HG03378 (cell line): ENCODE data around the gene PCDHGA7.
"Not testable (repeated sequence)": the region's sequence is repeated elsewhere in the genome, so short reads cannot be mapped to it uniquely, and the experiment has no call there.

ENCODE experiments used
- ATAC-seq: cut with Tn5 transposase; IDR thresholded peaks from one replicate; pipeline ENCODE4 v1.9.1; 2021; ENCODE audit warnings: mild to moderate bottlenecking, moderate library complexity; ENCODE audit not compliant: unreplicated experiment

The PCDHGA7 gene

DNA sequence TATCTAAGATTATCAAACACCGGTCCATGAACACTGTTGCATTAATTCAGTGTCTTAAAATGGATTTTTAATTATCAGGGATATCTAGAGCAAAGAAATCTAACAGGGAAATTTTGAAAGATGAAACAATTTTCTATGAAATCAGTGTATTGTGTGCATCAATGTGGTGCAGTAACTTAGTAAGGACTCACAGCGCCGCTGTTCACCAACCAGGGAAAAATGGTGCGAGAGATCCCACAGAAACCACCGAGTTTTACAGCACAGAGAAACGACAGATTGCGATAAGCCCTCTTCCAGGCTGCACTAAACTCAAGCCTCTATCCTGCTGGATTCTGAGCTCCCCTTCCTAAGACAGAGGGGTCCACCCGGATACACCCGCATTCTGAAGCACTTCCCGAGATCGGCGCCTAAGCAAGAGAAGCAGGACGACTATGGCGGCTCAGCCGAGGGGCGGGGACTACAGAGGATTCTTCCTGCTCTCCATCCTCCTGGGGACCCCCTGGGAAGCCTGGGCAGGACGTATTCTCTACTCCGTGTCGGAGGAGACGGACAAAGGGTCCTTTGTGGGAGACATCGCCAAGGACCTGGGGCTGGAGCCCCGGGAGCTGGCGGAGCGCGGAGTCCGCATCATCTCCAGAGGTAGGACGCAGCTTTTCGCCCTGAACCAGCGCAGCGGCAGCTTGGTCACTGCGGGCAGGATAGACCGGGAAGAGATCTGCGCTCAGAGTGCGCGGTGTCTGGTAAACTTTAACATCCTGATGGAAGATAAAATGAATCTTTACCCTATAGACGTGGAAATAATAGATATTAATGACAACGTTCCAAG is at the start of gene PCDHGA7:
Gene PCDHGA7, plus strand, starts transcription at position 274 of the 826 bp plus-strand sequence. Its CDS starts 158 bp downstream, at position 432.
- no peak for ATAC-seq

- no peak for ATAC-seq
These were observed 43.8 kb upstream of the PCDHGA7 start, which contains the start of gene PCDHGA2 for GRCh38 chr5:141338538-141339306. TSS of gene PCDHGA2 (plus strand) at chr5:141338760.

- ATAC-seq, result not testable (repeated sequence)
These were observed 41.7 kb upstream of the PCDHGA7 start for GRCh38 chr5:141340781-141341354.

- no peak for ATAC-seq
These were observed 39.8 kb upstream of the PCDHGA7 start for GRCh38 chr5:141342773-141343172.

- ATAC-seq, result no peak
These were observed 39.1 kb upstream of the PCDHGA7 start, which contains the start of gene PCDHGA3 for GRCh38 chr5:141343242-141343952. TSS of gene PCDHGA3 (plus strand) at chr5:141343829. CDS start at chr5:141344034, 205 bp downstream.

DNA sequence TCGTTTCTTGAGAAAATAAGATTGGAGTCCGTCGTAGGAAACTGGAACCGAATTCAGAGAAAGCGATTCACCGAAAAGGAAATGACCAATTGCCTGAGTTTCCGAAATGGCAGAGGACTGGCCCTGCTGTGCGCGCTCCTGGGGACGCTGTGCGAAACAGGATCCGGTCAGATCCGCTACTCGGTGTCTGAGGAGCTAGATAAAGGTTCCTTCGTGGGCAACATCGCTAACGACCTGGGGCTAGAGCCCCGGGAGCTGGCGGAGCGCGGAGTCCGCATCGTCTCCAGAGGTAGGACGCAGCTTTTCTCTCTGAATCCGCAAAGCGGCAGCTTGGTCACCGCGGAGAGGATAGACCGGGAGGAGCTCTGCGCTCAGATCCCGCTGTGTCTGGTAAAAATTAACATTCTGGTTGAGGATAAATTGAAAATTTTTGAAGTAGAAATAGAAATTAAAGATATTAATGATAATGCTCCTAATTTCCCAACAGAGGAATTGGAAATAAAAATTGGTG is 38.5 kb upstream of the PCDHGA7 start:
- no peak for ATAC-seq

GRCh38 chr5:141345327-141345726 is 37.2 kb upstream of the PCDHGA7 start:
- ATAC-seq, result no peak

- ATAC-seq, result not testable (repeated sequence)
These were observed 36.5 kb upstream of the PCDHGA7 start for GRCh38 chr5:141346017-141346416.

DNA sequence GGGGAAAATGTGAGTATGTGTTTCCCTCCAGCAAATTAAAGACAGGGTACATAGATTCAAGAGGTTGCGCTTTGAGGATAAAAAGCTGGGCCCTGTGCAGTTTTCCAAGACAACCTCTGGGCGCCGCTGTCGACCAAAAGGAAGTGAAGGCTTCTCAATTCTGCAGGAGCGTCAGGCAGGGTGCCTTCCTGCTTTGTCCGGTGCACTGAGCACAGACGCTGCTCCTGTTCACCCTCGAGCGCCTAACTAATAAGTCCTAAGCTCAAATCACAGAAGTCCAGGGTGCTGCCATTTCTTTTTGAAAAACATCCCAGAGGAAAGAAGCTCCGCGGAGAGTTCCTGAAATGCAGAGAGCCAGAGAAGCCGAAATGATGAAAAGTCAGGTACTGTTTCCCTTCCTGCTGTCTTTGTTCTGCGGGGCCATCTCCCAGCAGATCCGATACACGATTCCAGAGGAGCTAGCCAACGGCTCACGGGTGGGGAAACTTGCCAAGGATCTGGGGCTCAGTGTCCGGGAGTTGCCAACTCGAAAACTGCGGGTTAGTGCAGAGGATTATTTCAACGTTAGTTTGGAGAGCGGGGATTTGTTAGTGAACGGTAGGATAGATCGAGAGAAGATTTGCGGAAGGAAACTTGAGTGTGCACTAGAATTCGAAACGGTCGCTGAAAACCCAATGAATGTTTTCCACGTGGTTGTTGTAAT is 32.5 kb upstream of the PCDHGA7 start, which contains the start of gene PCDHGB1:
Gene PCDHGB1, plus strand, starts transcription at position 183 of the 703 bp plus-strand sequence. Its CDS starts 162 bp downstream, at position 345.
- no peak for ATAC-seq

- ATAC-seq, result no peak
These were observed 31.0 kb upstream of the PCDHGA7 start for GRCh38 chr5:141351591-141351990.

GRCh38 chr5:141354900-141355469 is 27.6 kb upstream of the PCDHGA7 start, which contains the start of gene PCDHGA4:
TSS of gene PCDHGA4 (plus strand) at chr5:141355021. CDS start at chr5:141355108, 87 bp downstream.
- ATAC-seq, result no peak

DNA sequence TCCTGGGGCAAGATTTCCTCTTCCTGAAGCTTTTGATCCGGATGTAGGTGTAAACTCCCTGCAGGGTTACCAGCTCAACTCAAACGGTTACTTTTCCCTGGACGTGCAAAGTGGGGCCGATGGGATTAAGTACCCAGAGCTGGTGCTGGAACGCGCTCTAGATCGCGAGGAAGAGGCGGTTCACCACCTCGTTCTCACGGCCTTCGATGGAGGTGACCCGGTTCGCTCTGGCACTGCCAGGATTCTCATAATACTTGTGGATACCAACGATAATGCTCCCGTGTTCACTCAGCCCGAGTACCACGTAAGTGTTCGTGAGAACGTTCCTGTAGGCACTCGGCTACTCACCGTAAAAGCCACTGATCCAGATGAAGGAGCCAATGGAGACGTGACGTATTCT is 26.9 kb upstream of the PCDHGA7 start:
- no peak for ATAC-seq

GRCh38 chr5:141356133-141356532 is 26.4 kb upstream of the PCDHGA7 start:
- no peak for ATAC-seq

DNA sequence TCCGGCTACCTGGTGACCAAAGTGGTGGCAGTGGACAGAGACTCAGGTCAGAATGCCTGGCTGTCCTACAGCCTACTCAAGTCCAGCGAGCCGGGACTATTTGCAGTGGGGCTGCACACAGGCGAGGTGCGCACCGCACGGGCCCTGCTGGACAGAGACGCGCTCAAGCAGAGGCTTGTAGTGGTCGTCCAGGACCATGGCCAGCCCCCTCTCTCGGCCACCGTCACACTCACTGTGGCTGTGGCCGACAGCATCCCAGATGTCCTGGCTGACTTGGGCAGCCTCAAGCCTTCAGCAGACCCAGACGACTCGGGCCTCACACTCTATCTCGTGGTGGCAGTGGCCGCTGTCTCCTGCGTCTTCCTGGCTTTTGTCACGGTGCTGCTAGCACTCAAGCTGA is 25.6 kb upstream of the PCDHGA7 start:
- no peak for ATAC-seq

- ATAC-seq, result no peak
These were observed 22.6 kb upstream of the PCDHGA7 start, which contains the start of gene PCDHGB2 for GRCh38 chr5:141359790-141360426. TSS of gene PCDHGB2 (plus strand) at chr5:141359994. CDS start at chr5:141360136, 142 bp downstream.

DNA sequence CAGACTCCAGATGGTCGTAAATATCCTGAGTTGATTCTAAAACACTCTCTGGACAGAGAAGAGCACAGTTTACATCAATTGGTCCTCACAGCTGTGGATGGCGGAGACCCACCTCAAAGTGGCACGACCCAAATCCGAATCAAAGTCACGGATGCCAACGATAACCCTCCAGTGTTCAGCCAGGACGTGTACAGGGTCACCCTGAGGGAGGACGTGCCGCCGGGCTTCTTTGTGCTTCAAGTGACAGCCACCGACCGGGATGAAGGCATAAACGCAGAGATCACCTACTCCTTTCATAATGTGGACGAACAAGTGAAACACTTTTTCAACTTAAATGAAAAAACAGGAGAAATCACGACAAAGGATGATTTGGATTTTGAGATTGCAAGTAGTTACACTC is 21.9 kb upstream of the PCDHGA7 start:
- ATAC-seq, result no peak

DNA sequence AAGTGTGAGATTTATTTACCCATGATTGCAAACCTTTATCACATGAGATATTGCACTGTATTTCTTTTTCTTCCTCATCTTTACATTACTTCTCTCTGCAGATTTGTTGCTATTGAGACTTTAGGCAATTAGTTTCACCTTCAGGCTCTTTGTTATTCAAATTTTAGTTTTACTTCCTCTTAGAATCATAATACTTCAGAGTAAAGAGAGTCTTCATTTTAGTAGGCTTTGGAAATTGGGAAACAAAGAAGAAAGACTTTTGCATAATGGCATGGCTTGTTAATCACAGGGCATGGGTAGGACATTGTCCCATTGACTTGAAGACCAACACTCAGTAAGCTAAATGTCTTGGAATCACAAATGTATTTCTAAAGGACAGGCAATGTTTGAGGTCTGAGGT is 19.8 kb upstream of the PCDHGA7 start:
- ATAC-seq, result no peak

GRCh38 chr5:141363952-141364660 is 18.4 kb upstream of the PCDHGA7 start, which contains the start of gene PCDHGA5:
TSS of gene PCDHGA5 (plus strand) at chr5:141364162. CDS start at chr5:141364331, 169 bp downstream.
- ATAC-seq, result no peak
